Gastrocnemius medialis (tissue), 4 donors: Measurements from ENCODE around the gene LRSAM1. TPM values are rescaled to one million over a fixed set of nuclear protein-coding genes. Genes with fewer than 3 reads are reported as not detected.

ENCODE experiments used
- ATAC-seq, 2 donors: fragments of 150-250 bp; one replicate each; pipeline ENCODE4 v1.9.1; 2016
- DNase-seq, 2 donors: peaks; one replicate each; pipeline ENCODE4 v3.0.0-alpha.2; 2019
- H3K27ac ChIP-seq, 4 donors: fragments of 200-600 bp; sonication (generic); 1 replicate in 1 of 4; 2 replicates in 3 of 4; pipeline ENCODE4 v1.5.1; 2016 to 2018; ENCODE audit warnings: mild to moderate bottlenecking in 2 of 4, moderate library complexity in 1 of 4
- H3K27me3 ChIP-seq, 3 donors: fragments of 200-600 bp; sonication (generic) in 2 of 3; 1 replicate in 1 of 3; 2 replicates in 2 of 3; pipeline versions ENCODE4 v1.5.1 to v1.6.0; 2016 to 2019; ENCODE audit warnings: mild to moderate bottlenecking in 1 of 3, moderate library complexity in 1 of 3
- H3K36me3 ChIP-seq, 2 donors: fragments of 200-600 bp; sonication (generic) in 1 of 2; one replicate each; pipeline ENCODE4 v1.5.1; 2017 to 2018
- H3K4me1 ChIP-seq, 2 donors: fragments of 200-600 bp; sonication (generic) in 1 of 2; one replicate each; pipeline ENCODE4 v1.5.1; 2016 to 2017; ENCODE audit warnings: mild to moderate bottlenecking in 2 of 2
- H3K4me3 ChIP-seq, 4 donors: fragments of 200-600 bp; sonication (generic) in 3 of 4; 1 replicate in 1 of 4; 2 replicates in 3 of 4; pipeline ENCODE4 v1.5.1; 2016 to 2019; ENCODE audit warnings: mild to moderate bottlenecking in 2 of 4
- H3K9me3 ChIP-seq, 3 donors: fragments of 200-600 bp; sonication (generic) in 2 of 3; 1 replicate in 1 of 3; 2 replicates in 2 of 3; pipeline ENCODE4 v1.5.1; 2016 to 2019
- POLR2A ChIP-seq, 2 donors: fragments of 450-650 bp; IDR thresholded peaks; one replicate each; pipeline ENCODE4 v1.6.1; 2017; ENCODE audit warnings: antibody characterized with exemption in 2 of 2, mild to moderate bottlenecking in 2 of 2, moderate library complexity in 2 of 2
- in situ Hi-C, 4 donors: fragments of 200-750 bp; cut with MboI; loops; one replicate each; pipeline versions ENCODE4 v1.15.0 to v1.8.0; 2017; ENCODE audit warnings: low sequenced_read_pairs in 4 of 4
- intact Hi-C: fragments of 100-400 bp; cut with DNase I; formaldehyde crosslinking; loops from one replicate; pipeline ENCODE4 v1.15.1; 2023; ENCODE audit warnings: low total_unique reads
- total RNA-seq, 4 donors: library from RNA; depleted of rRNA; stranded (reverse); fragments of >200 nt; gene quantifications; one replicate each; pipeline versions ENCODE4 v1.1.0 to v1.2.3, GENCODE V29; 2016
- TF ChIP-seq, protein P1 (sequence below), 5 experiments: fragments of 450-650 bp in 3 of 5; fragments of 200-600 bp in 2 of 5; sonication (generic) in 2 of 5; IDR thresholded peaks in 4 of 5; conservative IDR thresholded peaks in 1 of 5; 1 replicate in 4 of 5; 2 replicates in 1 of 5; pipeline ENCODE4 v1.5.1; 2016 to 2019; ENCODE audit warnings: antibody characterized with exemption in 5 of 5, mild to moderate bottlenecking in 3 of 5, moderate library complexity in 3 of 5

The LRSAM1 gene
- total RNA-seq, 4 donors from 2014 or later: 10.2 to 17.3 (median 16.1) TPM

DNA sequence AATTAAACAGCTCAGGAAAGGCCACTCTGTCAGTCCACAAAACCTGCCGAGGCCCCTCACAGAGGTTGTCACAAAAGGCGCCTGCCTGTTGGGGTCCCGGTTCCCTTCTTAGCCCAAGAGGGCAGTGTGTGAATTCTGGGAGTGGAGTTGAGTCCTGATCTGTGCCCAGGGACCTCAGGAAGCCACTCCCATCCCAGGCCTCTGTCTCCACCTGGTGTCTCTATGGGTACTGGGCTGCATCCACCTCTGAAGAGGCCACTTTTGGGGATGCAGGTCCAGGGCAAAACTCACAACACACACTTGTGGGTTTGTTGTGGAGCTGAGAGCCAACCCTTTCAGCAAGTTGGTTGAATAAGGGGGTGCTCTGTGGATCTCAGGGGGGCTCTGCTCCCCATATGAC lies 86.5 kb downstream of the LRSAM1 start:
- peak overlapping the region in 3 of 4 donors; percentile 7 to 27 (median 19) for H3K27ac ChIP-seq
- in situ Hi-C loops: no loop called here
- TF ChIP-seq, protein P1, sequence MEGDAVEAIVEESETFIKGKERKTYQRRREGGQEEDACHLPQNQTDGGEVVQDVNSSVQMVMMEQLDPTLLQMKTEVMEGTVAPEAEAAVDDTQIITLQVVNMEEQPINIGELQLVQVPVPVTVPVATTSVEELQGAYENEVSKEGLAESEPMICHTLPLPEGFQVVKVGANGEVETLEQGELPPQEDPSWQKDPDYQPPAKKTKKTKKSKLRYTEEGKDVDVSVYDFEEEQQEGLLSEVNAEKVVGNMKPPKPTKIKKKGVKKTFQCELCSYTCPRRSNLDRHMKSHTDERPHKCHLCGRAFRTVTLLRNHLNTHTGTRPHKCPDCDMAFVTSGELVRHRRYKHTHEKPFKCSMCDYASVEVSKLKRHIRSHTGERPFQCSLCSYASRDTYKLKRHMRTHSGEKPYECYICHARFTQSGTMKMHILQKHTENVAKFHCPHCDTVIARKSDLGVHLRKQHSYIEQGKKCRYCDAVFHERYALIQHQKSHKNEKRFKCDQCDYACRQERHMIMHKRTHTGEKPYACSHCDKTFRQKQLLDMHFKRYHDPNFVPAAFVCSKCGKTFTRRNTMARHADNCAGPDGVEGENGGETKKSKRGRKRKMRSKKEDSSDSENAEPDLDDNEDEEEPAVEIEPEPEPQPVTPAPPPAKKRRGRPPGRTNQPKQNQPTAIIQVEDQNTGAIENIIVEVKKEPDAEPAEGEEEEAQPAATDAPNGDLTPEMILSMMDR (IDR thresholded peaks at IDR 0.05 in 4 of 5, conservative IDR thresholded peaks at IDR 0.05 in 1 of 5): peak in 1 of 5 experiments; percentile 5
- TF ChIP-seq POLR2A (IDR thresholded peaks at IDR 0.05): no peak
- H3K27me3 ChIP-seq: no peaks in the 10 kb centered on the region
- H3K4me1 ChIP-seq: peaks cover 10 to 20% of the 10 kb centered on the region in 2 donors
- intact Hi-C loops: no loop called here
- no peaks in the 10 kb centered on the region for H3K36me3 ChIP-seq
- ATAC-seq (no peak), DNase-seq (no peak)
- no peaks in the 10 kb centered on the region for H3K9me3 ChIP-seq
- H3K4me3 ChIP-seq: no peak overlapping the region

DNA sequence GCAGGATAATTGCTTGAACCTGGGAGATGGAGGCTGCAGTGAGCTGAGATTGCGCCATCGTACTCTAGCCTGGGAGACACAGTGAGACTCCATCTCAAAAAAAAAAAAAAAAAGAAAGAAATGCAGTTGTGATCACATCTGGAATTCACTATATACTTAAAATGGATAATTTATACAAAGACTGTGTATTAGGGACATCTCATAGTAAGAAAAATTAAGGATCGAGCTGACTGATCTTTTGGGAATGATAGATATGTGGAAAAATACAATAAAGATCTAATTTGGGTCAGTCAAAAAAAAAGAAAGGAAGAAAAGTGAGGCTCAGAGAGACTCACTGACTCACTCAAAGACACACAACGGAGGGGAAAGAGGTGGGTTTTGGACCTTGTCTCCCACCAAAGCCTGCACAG lies 87.5 kb downstream of the LRSAM1 start:
- DNase-seq (no peak), ATAC-seq (no peak)
- Histone ChIP-seq H3K27ac (peak overlapping the region; percentile 23 to 38 (median 26)), H3K27me3 (no peaks in the 10 kb centered on the region), H3K36me3 (no peaks in the 10 kb centered on the region), H3K4me1 (peaks cover 17 to 23% of the 10 kb centered on the region in 2 donors), H3K9me3 (no peaks in the 10 kb centered on the region), H3K4me3 (no peak overlapping the region)
- in situ Hi-C loops (no loop called here), intact Hi-C loops (no loop called here)
- TF ChIP-seq, protein P1 (IDR thresholded peaks at IDR 0.05 in 4 of 5, conservative IDR thresholded peaks at IDR 0.05 in 1 of 5): no peak
- TF ChIP-seq POLR2A (IDR thresholded peaks at IDR 0.05): no peak

DNA sequence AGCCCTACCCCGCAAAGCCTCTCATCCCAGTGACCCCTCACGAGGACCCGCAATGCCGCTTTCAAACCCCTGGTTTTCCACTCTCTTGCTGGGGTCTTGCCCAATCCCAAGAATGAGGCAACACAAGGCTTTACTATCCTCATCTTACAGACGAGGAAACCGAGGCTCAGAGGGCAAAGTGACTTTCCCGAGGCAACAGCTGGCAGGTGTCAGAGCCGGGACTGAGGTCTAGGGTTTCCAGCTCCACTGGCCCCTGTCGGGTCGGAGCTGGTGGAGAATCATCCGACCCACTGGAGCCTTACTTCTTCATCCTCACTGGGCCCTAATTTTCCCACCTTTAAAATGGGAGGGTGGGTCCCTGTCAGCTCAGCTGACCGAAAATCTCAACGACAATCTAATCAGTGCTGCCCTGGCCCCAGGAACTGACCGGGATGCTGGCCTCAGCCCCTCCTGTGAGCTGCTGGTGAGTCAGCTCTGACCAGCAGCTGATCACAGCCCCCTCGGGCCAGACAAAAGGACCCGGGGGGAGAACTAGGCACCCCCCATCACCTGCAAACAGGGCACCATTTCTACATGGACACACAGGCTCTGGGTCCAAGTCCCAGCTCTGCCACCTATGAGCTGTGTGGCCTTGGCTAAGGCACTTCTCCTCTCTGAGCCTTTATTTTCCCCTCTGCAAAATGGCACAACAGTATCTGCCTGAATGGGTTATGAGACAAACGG lies 88.1 kb downstream of the LRSAM1 start:
- intact Hi-C loops (no loop called here), in situ Hi-C loops (no loop called here)
- TF ChIP-seq, protein P1 (IDR thresholded peaks at IDR 0.05 in 4 of 5, conservative IDR thresholded peaks at IDR 0.05 in 1 of 5): no peak
- no peak for TF ChIP-seq POLR2A (IDR thresholded peaks at IDR 0.05)
- no peaks in the 10 kb centered on the region for H3K36me3 ChIP-seq
- H3K9me3 ChIP-seq: no peaks in the 10 kb centered on the region
- H3K27me3 ChIP-seq: no peaks in the 10 kb centered on the region
- peaks cover 17 to 23% of the 10 kb centered on the region in 2 donors for H3K4me1 ChIP-seq
- DNase-seq (no peak), ATAC-seq (no peak)
- no peak overlapping the region for H3K4me3 ChIP-seq
- H3K27ac ChIP-seq: peak overlapping the region; percentile 23 to 38 (median 26)

DNA sequence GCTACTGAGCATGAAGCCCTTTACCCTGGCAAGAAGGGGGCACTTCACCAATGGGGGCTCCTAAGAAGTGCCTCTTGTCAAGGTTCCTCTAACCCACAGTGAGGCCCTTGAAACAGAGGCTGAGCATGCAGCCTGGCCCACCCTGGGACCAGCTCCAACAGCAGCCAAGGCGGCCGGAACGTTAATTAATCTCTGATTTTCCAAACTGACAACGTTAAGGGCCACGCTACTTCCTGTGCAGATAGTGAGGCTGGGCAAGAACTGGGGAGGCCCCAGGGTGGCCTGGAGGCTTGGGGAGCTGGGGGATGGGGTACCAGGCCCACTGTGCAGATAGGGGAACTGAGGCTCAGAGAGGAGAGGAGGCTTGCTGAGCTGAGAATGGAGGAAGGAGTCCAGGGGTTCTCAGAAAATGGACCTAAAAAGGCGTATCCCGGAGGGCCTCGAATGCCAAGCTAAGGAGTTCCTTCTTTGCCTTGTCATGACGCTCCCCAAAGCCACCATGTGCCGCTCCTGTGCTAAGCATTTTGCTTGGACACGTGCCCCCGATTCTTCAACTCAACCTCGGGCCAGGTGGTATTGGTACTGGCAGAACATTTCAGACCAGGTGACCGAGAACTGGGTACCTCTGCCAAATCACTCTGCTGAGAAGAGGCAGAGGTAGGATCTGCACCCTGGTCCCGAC lies 88.8 kb downstream of the LRSAM1 start:
- Histone ChIP-seq H3K27me3 (no peaks in the 10 kb centered on the region), H3K4me1 (peaks cover 17 to 23% of the 10 kb centered on the region in 2 donors), H3K27ac (peak overlapping the region in 1 of 4 donors; percentile 38), H3K4me3 (no peak overlapping the region), H3K36me3 (no peaks in the 10 kb centered on the region), H3K9me3 (no peaks in the 10 kb centered on the region)
- ATAC-seq (no peak), DNase-seq (no peak)
- intact Hi-C loops (no loop called here), in situ Hi-C loops (no loop called here)
- TF ChIP-seq, protein P1 (IDR thresholded peaks at IDR 0.05 in 4 of 5, conservative IDR thresholded peaks at IDR 0.05 in 1 of 5): no peak
- no peak for TF ChIP-seq POLR2A (IDR thresholded peaks at IDR 0.05)
